Amygdala (tissue), 56 donors: ENCODE measurements around the gene TGM4.

Experiments
- DNase-seq, 56 donors: peaks; one replicate each; lab custom pipeline; 2025; lab: John Stamatoyannopoulos, UW

Gene TGM4

DNA sequence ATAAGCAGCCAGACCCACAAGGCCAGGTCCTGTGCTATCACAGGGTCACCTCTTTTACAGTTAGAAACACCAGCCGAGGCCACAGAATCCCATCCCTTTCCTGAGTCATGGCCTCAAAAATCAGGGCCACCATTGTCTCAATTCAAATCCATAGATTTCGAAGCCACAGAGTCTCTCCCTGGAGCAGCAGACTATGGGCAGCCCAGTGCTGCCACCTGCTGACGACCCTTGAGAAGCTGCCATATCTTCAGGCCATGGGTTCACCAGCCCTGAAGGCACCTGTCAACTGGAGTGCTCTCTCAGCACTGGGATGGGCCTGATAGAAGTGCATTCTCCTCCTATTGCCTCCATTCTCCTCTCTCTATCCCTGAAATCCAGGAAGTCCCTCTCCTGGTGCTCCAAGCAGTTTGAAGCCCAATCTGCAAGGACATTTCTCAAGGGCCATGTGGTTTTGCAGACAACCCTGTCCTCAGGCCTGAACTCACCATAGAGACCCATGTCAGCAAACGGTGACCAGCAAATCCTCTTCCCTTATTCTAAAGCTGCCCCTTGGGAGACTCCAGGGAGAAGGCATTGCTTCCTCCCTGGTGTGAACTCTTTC, 39.6 kb downstream of the TGM4 start:
- DNase-seq, result peak in 29 of 56 donors; percentile 1 to 73 (median 18)

- DNase-seq, result no peak
Measured at GRCh38 chr3:44914936-44915335, 40.5 kb downstream of the TGM4 start.

GRCh38 chr3:44915702-44916438, 41.5 kb downstream of the TGM4 start:
- DNase-seq, result no peak

DNA sequence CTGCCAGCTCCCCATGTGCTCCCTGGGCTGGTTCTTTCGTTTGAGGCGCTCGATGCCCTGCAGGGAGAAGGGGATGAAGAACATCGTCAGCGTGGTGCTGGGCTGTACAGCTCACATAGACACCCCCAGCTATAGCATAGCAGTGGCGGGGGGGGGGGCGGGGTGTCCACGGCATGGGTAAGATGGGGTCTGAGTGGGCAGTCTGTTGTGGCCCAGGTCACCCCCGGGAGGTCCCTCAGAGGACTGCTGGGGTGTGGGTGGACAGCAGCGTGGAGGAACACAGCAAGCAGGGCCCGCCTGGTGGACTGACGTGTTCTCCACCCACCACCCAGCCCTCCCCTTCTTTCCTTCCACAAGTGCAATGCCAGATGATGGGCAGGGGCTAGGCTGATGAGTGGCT, 43.7 kb downstream of the TGM4 start:
- no peak for DNase-seq

GRCh38 chr3:44918581-44918980, 44.2 kb downstream of the TGM4 start:
- DNase-seq, result no peak

DNA sequence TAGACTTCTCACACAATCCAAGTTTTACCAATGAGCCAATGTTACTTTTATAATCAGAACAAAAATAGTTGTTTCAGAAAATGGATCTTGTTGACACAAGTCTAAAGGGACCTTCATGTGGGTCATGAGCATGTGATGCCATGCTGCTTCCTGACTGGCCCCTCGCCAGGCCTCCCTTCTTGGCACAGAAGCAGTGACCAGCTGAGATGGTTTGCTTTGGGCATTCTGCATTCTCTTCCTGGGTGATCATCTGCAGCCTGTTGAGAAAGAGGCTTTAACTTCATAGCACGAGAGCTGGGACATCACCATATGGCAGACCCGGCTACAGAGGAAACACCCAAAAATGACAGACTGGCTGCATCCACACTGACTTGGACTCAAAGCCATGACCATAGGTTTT, 45.7 kb downstream of the TGM4 start:
- peak in 2 of 56 donors; percentile 5 to 8 for DNase-seq

DNA sequence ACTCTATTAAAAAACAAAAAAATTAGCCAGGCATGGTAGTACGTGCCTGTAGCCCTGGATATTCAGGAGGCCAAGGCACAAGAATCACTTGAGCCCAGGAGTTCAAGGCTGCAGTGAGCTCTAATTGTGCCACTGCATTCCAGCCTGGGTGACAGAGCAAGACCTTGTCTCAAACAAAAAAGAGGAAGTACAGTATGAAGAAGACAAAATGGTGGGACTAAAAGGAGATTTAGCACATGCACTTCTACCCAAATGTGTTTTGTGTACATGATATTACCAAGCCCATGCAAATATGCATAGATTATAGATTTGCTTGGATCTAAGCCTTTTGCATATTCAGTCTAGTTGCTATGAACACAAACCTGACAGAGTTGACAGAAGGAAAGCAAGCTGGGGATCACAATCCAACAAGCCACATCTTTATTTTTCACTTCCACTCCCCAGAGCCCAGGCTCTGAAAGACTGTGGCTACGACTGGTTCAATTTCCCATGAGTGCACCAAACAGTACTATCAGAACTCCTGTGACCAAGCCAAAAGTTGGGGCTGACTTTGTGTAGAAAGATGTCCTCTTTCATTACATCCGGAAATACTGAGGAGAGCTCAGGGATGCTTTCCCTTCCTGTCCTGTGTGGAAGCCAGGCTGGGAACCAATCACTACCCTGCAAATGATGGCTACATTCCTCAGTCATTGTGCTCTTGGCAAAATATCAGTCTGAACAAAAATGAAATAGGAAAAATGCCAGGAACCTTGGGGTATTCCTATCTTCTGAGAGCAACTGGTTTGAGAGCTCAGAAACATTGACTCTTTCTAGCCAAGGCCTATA, 49.4 kb downstream of the TGM4 start:
- DNase-seq, result no peak

GRCh38 chr3:44924457-44925084, 50.2 kb downstream of the TGM4 start:
- no peak for DNase-seq

DNA sequence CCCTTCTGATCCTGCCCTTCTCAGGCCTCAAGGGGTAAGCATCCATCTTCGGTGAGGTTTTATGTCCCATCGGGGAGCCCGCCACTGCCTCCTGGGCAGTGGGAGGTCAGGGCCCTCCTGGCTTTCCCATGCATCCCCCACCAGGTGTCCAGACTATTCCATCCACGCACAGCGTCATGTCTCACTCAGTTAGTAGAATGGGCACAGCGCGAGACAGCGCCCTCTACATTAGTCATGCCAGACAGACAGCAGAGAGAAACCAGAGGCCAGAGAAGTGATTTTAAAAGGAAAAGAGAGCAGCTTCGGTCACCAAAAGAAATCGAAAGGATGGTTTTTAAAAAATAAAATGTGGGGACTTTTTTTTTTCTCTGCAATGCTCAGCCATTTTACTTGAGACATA, 51.8 kb downstream of the TGM4 start:
- no peak for DNase-seq

GRCh38 chr3:44926921-44927320, 52.5 kb downstream of the TGM4 start:
- DNase-seq, result no peak

GRCh38 chr3:44927371-44927770, 53.0 kb downstream of the TGM4 start:
- DNase-seq, result no peak

GRCh38 chr3:44929782-44930181, 55.4 kb downstream of the TGM4 start:
- no peak for DNase-seq

DNA sequence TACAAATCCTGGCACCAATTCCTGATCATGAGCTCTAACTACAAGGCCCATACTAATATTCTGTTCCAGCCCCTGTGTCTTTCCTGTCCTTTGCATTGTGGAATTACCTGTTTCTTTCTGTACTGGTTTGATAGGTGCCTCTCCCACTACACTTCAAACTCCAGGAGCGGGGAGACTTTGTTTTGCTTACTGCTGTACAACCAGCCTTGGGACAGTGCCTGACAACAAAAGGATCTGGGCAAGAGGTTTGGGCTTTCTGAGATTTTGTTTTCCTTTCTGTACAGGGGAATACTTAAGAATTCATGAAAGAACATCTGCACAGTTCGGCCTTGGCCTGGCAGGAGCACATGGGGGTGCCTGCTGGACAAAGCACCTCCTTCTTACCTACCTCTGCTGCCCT, 56.5 kb downstream of the TGM4 start:
- no peak for DNase-seq

DNA sequence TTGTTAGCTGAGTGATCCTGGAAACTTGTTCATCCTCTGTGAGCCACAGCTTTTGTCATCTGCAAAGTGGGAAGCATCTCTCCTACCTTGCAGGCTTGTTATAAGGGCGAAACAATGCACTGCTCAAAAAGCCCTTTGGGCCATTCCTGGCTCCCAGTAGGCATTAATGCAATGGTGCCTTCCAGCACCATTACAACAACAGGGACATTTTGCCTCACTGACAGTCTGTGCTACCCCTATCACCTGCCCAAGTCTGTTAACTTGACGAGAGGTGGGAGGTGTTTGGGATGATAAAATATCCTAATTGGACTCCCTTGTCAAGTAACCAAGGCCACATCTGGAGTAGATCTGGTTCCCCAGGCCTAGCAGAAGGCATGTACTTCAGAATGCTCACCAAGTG, 57.4 kb downstream of the TGM4 start:
- DNase-seq, result no peak

DNA sequence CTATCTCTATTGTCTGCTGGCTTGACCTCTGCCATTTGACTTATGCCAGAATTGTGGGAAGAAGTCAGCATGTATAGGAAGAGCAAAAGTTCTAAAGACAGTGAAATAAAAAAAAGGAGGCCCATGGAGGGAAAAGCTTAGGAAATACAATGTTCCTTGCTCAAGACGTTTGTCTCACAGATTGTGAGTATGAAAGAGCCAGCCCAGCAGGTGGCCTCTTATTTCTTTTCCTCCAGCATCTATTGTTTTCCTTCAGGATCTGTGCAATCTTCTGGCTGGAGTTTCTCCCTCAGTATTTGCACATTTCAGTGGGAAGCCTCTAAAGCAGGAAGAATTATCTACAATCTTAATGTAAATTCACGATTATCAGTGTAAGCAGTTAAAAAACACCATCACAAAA, 57.9 kb downstream of the TGM4 start:
- no peak for DNase-seq

DNA sequence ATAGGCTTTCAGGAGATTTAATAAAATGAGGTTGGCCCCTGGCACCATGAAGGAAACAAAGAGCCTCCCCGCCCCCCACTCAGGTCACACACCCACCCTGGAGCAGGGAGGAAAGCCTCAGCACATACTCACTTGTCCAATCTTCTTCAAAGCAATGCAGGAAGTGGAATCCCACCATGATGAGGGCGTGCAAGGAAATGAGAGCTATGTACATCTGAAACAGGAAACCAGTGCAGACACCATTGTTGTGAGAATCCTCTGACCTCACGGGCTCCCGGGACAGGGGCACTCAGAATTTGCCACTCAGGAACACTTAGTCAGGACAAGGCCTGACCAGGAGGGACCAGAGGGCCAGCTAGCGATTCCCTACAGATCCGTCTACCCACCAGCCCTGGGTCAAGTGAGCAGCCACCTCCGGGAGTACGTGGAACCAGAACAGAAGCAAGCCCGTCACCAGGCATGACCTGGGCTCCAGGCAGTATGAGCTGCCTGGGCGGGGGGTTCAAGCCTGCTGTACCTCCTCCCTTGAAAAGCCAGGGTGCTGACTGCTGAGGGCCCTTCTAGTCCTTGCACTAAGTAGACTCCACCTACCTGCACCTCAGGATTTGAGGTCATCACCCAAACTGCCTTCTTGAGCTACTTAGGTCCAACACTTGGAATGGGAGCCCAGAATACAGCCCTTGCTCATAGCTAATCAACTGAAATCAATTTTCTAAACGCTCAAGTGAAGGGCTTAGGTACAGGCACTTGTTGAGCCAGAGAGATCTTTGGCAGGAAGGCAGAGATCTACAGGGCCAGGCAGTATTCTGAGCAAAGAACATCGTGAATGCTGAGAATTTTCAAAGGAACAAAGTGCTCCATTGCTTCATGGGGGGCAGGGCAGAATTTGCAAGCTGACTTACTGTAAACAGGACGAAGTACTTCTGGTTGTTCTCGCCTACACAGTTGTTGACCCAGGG, 58.9 kb downstream of the TGM4 start:
- DNase-seq, result no peak

DNA sequence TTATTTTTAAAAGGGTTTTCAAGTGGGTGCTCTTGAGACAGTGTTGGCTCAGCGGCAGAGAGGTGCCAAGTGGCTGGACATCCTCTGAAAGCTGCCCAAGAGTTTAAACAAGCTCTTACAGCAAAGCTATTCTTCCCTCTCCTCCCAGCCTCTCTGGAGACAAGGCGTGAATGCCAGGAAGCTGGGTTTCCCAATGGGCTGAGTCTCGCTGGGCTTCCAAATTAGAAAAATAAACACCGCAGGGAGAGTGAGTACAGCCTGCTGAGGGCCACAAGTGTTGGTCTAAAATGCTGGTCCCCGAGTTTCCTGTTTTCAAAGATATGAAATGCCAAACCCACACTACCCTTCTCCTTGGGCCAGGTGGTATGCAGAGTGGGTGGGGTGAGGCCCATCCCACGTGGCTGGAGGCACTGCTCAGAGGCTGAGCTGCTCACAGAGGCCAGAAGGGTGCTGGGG, 65.2 kb downstream of the TGM4 start:
- DNase-seq, result peak in 17 of 56 donors; percentile 4 to 49 (median 15)

- no peak for DNase-seq
Measured at GRCh38 chr3:44942202-44942921, 68.0 kb downstream of the TGM4 start.

- no peak for DNase-seq
Measured at GRCh38 chr3:44948239-44948638, 73.8 kb downstream of the TGM4 start.
